GM12878 (cell line): ENCODE measurements around the gene ERC1. TPM values are rescaled to one million over a fixed set of nuclear protein-coding genes. Genes with fewer than 3 reads are reported as not detected.

Experiments used
- ASH2L ChIP-seq: fragments of 300-600, 200-600 bp; sonication (generic); IDR thresholded peaks from 2 replicates; pipeline ENCODE4 v1.6.1; 2017; ENCODE audit warnings: low read depth, mild to moderate bottlenecking, borderline replicate concordance
- BCL11A ChIP-seq: IDR thresholded peaks from 2 replicates; pipeline ENCODE4 v1.6.1; 2011; ENCODE audit warnings: low read depth, low read length
- CBFB ChIP-seq: IDR thresholded peaks from 2 replicates; pipeline ENCODE4 v1.6.1; 2016; ENCODE audit warnings: antibody characterized with exemption, low read depth
- CREB1 ChIP-seq: IDR thresholded peaks from 2 replicates; pipeline ENCODE4 v1.6.1; 2012; ENCODE audit warnings: low read depth, mild to moderate bottlenecking, inconsistent platforms
- HDAC6 ChIP-seq: fragments of 200-600 bp; sonication (generic); IDR thresholded peaks from one replicate; pipeline ENCODE4 v1.8.0; 2017; ENCODE audit warnings: antibody characterized with exemption; ENCODE audit not compliant: unreplicated experiment
- IKZF1 ChIP-seq: fragments of 450-650 bp; conservative IDR thresholded peaks from 2 replicates; pipeline ENCODE4 v1.6.1; 2017; ENCODE audit warnings: antibody characterized with exemption, mild to moderate bottlenecking
- JUNB ChIP-seq: IDR thresholded peaks from 2 replicates; pipeline ENCODE4 v1.6.1; 2016; ENCODE audit warnings: antibody characterized with exemption, mild to moderate bottlenecking
- JUND ChIP-seq: IDR thresholded peaks from 2 replicates; pipeline ENCODE4 v1.6.1; 2012; ENCODE audit warnings: low read depth, mild to moderate bottlenecking, low read length, improper control_type of control experiment, moderate library complexity
- MTA2 ChIP-seq: fragments of 450-650 bp; IDR thresholded peaks from 2 replicates; pipeline ENCODE4 v1.6.1; 2016; ENCODE audit warnings: low read depth, mild to moderate bottlenecking, moderate library complexity
- NFIC ChIP-seq: IDR thresholded peaks from 2 replicates; pipeline ENCODE4 v1.6.1; 2012; ENCODE audit warnings: low read depth, mild to moderate bottlenecking, inconsistent platforms, low read length, moderate library complexity
- ZBED1 ChIP-seq: IDR thresholded peaks from 2 replicates; pipeline ENCODE4 v1.6.1; 2016; ENCODE audit warnings: borderline replicate concordance
- polyA plus RNA-seq, 11 experiments: library from polyadenylated mRNA; depleted of rRNA in 4 of 11; unstranded in 6 of 11; stranded (reverse) in 5 of 11; fragments of >200 nt; fragmentation: Nextera tagmentation in 4 of 11; fragmentation: Illumina TruSeq in 1 of 11; extraction: Ambion mirVana in 4 of 11; extraction: Trizol in 1 of 11; gene quantifications; 1 replicate in 1 of 11; 2 replicates in 10 of 11; pipeline versions ENCODE4 v1.2.1 to v1.2.3, GENCODE V29; 2011 to 2016; ENCODE audit warnings: inconsistent platforms in 2 of 11, missing spikeins in 2 of 11, low read depth in 1 of 11
- total RNA-seq, 4 experiments: library from RNA; depleted of rRNA in 3 of 4; stranded (reverse); fragments of >200 nt in 3 of 4; fragmentation: Illumina TruSeq in 1 of 4; extraction: Trizol in 1 of 4; gene quantifications; 2 replicates each; pipeline versions ENCODE4 v1.2.1 to v1.2.3, GENCODE V29; 2013 to 2021
- TF ChIP-seq, protein P1 (sequence below): fragments of 450-650 bp; IDR thresholded peaks from 2 replicates; pipeline ENCODE4 v1.6.1; 2016; ENCODE audit warnings: mild to moderate bottlenecking, moderate library complexity, borderline replicate concordance
- TF ChIP-seq, protein P2 (sequence below): fragments of 450-650 bp; IDR thresholded peaks from 2 replicates; pipeline ENCODE4 v1.6.1; 2017; ENCODE audit warnings: mild to moderate bottlenecking, moderate library complexity
- TF ChIP-seq, protein P3 (sequence below): fragments of 450-650 bp; IDR thresholded peaks from 2 replicates; pipeline ENCODE4 v1.6.1; 2016; ENCODE audit warnings: mild to moderate bottlenecking
- TF ChIP-seq, protein P4 (sequence below): IDR thresholded peaks from 2 replicates; pipeline ENCODE4 v1.6.1; 2012; ENCODE audit warnings: low read length, inconsistent platforms

Gene ERC1
- total and polyA plus RNA-seq, 10 of the 15 experiments (the other 5 are each of a cell fraction or from before 2014, with no cell fraction given), result 0.75 to 8.0 (median 5.0) TPM

DNA sequence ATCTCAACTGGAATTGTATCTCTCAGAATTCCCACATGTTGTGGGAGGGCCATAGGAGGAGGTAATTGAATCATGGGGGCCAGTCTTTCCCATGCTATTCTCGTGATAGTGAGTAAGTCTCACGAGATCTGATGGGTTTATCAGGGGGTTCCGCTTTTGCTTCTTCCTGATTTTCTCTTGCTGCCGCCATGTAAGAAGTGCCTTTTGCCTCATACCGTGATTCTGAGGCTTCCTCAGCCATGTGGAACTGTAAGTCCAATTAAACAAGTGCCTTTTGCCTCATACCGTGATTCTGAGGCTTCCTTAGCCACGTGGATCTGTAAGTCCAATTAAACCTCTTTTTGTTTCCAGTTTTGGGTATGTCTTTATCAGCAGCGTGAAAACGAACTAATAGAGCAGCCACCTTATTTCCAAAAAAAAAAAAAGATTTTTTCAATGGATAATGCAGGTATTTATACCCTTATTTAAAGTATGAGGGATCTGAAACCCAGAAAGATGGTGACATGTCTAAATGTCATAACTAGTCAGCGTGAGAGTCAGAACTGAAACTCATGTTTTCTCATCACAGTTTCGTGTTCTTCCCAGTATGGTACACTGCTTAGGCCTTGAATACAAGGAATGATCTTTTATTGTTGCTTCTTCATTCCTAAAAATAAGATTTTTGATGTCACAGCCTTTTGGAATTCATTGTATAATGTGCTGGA lies 89.6 kb downstream of the ERC1 start (continued):
- TF ChIP-seq NFIC (peak; percentile 66; the same call in 1 of the 2 replicates), ZBED1 (peak; percentile 76; the same call in 1 of the 2 replicates), BCL11A (0 out of 2 replicates have a peak, but pooled peaks have one; percentile 27), MTA2 (peak; percentile 57; the same call in 1 of the 2 replicates), CBFB (peak; percentile 27; the same call in 1 of the 2 replicates), ASH2L (no peak), HDAC6 (no peak), CREB1 (peak; percentile 66; the same call in 1 of the 2 replicates), JUND (no peak), JUNB (peak; percentile 38), IKZF1 (peak; percentile 62)
- TF ChIP-seq, protein P1, sequence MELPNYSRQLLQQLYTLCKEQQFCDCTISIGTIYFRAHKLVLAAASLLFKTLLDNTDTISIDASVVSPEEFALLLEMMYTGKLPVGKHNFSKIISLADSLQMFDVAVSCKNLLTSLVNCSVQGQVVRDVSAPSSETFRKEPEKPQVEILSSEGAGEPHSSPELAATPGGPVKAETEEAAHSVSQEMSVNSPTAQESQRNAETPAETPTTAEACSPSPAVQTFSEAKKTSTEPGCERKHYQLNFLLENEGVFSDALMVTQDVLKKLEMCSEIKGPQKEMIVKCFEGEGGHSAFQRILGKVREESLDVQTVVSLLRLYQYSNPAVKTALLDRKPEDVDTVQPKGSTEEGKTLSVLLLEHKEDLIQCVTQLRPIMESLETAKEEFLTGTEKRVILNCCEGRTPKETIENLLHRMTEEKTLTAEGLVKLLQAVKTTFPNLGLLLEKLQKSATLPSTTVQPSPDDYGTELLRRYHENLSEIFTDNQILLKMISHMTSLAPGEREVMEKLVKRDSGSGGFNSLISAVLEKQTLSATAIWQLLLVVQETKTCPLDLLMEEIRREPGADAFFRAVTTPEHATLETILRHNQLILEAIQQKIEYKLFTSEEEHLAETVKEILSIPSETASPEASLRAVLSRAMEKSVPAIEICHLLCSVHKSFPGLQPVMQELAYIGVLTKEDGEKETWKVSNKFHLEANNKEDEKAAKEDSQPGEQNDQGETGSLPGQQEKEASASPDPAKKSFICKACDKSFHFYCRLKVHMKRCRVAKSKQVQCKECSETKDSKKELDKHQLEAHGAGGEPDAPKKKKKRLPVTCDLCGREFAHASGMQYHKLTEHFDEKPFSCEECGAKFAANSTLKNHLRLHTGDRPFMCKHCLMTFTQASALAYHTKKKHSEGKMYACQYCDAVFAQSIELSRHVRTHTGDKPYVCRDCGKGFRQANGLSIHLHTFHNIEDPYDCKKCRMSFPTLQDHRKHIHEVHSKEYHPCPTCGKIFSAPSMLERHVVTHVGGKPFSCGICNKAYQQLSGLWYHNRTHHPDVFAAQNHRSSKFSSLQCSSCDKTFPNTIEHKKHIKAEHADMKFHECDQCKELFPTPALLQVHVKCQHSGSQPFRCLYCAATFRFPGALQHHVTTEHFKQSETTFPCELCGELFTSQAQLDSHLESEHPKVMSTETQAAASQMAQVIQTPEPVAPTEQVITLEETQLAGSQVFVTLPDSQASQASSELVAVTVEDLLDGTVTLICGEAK, result no peak
- TF ChIP-seq, protein P2, sequence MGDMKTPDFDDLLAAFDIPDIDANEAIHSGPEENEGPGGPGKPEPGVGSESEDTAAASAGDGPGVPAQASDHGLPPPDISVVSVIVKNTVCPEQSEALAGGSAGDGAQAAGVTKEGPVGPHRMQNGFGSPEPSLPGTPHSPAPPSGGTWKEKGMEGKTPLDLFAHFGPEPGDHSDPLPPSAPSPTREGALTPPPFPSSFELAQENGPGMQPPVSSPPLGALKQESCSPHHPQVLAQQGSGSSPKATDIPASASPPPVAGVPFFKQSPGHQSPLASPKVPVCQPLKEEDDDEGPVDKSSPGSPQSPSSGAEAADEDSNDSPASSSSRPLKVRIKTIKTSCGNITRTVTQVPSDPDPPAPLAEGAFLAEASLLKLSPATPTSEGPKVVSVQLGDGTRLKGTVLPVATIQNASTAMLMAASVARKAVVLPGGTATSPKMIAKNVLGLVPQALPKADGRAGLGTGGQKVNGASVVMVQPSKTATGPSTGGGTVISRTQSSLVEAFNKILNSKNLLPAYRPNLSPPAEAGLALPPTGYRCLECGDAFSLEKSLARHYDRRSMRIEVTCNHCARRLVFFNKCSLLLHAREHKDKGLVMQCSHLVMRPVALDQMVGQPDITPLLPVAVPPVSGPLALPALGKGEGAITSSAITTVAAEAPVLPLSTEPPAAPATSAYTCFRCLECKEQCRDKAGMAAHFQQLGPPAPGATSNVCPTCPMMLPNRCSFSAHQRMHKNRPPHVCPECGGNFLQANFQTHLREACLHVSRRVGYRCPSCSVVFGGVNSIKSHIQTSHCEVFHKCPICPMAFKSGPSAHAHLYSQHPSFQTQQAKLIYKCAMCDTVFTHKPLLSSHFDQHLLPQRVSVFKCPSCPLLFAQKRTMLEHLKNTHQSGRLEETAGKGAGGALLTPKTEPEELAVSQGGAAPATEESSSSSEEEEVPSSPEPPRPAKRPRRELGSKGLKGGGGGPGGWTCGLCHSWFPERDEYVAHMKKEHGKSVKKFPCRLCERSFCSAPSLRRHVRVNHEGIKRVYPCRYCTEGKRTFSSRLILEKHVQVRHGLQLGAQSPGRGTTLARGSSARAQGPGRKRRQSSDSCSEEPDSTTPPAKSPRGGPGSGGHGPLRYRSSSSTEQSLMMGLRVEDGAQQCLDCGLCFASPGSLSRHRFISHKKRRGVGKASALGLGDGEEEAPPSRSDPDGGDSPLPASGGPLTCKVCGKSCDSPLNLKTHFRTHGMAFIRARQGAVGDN, result peak; percentile 44; the same call in 1 of the 2 replicates
- TF ChIP-seq, protein P3, sequence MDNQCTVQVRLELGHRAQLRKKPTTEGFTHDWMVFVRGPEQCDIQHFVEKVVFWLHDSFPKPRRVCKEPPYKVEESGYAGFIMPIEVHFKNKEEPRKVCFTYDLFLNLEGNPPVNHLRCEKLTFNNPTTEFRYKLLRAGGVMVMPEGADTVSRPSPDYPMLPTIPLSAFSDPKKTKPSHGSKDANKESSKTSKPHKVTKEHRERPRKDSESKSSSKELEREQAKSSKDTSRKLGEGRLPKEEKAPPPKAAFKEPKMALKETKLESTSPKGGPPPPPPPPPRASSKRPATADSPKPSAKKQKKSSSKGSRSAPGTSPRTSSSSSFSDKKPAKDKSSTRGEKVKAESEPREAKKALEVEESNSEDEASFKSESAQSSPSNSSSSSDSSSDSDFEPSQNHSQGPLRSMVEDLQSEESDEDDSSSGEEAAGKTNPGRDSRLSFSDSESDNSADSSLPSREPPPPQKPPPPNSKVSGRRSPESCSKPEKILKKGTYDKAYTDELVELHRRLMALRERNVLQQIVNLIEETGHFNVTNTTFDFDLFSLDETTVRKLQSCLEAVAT, result peak; percentile 59
- TF ChIP-seq, protein P4, sequence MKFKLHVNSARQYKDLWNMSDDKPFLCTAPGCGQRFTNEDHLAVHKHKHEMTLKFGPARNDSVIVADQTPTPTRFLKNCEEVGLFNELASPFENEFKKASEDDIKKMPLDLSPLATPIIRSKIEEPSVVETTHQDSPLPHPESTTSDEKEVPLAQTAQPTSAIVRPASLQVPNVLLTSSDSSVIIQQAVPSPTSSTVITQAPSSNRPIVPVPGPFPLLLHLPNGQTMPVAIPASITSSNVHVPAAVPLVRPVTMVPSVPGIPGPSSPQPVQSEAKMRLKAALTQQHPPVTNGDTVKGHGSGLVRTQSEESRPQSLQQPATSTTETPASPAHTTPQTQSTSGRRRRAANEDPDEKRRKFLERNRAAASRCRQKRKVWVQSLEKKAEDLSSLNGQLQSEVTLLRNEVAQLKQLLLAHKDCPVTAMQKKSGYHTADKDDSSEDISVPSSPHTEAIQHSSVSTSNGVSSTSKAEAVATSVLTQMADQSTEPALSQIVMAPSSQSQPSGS, result peak; percentile 45; the same call in 1 of the 2 replicates
